GM21825 (cell line): ENCODE measurements around the gene FHIP1A.
"Not testable (repeated sequence)": the region's sequence is repeated elsewhere in the genome, so short reads cannot be mapped to it uniquely, and the experiment has no call there.

Experiments used
- ATAC-seq: cut with Tn5 transposase; IDR thresholded peaks from one replicate; pipeline ENCODE4 v1.9.1; 2021; ENCODE audit warnings: mild to moderate bottlenecking, moderate library complexity; ENCODE audit not compliant: unreplicated experiment

The FHIP1A gene

GRCh38 chr4:151408630-151409469 is at the start of gene FHIP1A:
TSS of gene FHIP1A (plus strand) at chr4:151409176. CDS start at chr4:151566260, 157,084 bp downstream.
- ATAC-seq, result peak; percentile 89

DNA sequence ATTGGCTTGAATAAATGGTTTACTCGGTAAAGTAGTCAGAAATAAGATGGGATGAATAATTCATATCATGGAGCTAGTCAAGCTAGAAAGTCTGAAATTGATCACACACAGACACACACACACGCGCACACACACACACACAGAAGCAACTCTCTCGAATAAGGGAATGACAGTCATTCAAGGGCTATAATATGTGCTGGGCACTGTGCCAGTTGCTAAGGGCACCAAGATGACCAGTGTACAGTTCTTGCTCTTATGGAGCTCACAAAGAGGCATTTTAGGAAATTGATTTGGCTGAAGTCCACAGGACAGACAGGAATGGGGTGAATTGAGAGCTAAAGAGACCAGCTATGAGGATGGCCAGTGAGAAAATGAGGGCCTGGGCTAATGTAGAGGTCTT is 49.4 kb upstream of the FHIP1A start:
- ATAC-seq, result no peak

DNA sequence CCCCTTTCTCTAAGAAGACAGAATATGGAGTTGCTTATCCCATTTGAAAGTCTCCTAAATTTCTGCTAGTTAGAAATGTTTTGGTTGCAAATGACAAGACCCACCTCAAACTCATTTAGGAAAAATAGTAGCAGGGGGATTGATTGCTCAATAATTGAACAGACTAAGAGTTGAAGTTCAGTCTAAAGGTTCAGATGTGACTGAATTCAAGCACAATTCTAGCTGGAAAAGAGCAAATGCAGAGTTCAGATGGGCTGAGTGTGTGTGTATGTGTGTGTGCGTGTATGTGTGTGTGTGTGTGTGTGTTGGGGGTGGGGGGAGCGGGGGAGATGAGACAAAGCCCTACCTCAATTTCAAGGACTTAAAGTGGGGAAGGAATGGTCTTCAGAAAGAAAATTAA is 47.9 kb upstream of the FHIP1A start:
- ATAC-seq, result no peak

- no peak for ATAC-seq
Observed at GRCh38 chr4:151361966-151362365, 47.0 kb upstream of the FHIP1A start.

DNA sequence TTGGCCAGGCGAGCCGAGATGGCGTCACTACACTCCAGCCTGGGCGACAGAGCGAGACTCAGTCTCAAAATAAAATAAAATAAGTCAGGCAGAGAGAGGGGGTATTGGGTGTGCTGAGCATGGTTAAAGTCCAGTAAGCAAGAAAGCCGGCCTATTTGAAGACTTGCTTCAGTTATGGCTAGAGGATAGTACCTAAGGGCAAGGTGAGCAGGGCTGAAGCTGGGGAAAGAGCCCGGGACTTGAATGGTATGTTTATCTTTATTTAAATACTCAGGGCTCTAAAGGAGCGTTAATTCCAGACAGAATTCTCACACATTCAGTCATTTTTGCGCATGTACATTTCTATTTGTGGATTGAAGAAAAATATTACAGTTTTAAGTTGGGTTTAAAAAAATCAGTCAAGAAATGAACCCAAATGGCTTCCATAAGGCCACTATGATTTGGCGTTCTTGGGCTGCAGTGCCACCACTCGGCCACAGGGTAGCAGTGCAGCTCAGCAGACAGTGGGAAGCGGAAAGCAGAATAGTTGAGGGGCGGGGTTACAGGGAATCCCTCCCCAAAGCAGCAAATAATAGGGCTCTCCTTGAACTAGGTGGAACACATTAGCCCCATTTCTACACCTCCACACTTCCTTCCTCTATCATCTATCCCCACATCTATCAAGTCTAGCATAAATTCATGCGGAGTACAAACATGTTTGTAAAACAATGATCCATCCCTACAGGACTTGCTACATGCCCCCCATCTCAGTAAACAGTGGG is 46.4 kb upstream of the FHIP1A start:
- ATAC-seq, result peak; percentile 98

DNA sequence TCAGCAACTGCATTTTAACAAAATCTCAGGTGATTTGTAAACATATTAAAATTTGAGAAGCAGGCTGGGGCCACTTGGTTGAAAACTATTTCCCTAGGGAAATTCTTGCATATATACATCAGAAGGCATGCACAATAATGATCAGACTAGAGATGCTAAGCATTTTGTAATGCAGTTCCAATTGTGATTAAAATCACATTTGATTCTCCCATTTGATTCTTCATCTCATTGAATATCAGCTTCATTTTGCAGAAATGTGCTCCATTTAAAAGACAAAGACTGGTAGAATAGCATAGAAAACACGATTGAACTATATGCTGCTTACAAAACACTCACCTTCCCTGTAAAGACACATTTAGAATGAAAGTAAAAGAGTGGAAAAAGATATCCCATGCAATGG is 32.4 kb upstream of the FHIP1A start:
- no peak for ATAC-seq

- ATAC-seq, result no peak
Observed at GRCh38 chr4:151389311-151389710, 19.7 kb upstream of the FHIP1A start.

DNA sequence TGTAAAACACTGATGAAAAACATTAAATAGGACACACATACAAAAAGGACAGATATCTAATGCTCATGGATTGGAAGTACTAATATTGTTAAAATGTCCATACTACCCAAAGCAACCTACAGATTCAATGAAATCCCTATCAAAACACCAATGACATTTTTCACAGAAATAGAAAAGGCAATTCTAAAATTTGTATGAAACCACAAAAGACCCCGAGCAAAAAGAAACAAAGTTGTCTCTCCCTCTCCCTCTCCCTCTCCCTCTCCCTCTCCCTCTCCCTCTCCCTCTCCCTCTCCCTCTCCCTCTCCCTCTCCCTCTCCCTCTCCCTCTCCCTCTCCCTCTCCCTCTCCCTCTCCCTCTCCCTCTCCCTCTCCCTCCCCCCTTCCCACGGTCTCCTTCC is 19.2 kb upstream of the FHIP1A start:
- ATAC-seq, result not testable (repeated sequence)

GRCh38 chr4:151395873-151396272 is 13.1 kb upstream of the FHIP1A start:
- ATAC-seq, result no peak

DNA sequence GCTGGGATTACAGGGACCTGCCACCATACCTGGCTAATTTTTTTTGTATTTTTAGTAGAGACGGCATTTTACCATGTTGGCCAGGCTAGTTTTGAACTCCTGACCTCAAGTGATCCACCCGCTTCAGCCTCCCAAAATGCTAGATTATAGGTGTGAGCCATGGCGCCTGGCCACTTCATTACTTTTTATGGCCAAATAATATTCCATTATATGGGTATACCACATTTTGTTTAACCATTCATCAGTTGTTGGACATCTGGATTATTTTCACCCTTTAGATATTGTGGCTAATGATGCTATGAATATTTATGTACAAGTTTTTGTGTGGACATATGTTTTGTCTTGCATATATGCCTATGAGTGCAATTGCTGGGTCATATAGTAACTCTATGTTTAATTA is 8.6 kb upstream of the FHIP1A start:
- ATAC-seq, result no peak

DNA sequence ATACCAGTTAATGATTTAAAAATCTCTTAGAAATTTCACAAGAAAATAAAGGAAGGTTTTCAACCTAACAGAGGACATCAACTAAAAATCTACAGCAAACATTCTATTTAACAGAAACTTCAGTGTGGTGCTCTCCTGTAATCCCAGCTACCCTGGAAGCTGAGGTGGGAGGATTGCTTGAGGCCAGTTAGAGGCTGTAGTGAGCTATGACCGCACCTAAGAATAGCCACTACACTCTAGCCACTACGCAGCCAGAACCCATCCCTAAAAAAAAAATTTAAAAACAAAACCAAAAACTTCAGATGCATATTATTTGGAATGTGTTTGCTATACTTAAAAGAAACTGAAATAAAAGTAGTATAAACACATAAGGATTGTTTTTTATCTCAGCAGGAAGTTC is 7.2 kb upstream of the FHIP1A start:
- ATAC-seq, result no peak

DNA sequence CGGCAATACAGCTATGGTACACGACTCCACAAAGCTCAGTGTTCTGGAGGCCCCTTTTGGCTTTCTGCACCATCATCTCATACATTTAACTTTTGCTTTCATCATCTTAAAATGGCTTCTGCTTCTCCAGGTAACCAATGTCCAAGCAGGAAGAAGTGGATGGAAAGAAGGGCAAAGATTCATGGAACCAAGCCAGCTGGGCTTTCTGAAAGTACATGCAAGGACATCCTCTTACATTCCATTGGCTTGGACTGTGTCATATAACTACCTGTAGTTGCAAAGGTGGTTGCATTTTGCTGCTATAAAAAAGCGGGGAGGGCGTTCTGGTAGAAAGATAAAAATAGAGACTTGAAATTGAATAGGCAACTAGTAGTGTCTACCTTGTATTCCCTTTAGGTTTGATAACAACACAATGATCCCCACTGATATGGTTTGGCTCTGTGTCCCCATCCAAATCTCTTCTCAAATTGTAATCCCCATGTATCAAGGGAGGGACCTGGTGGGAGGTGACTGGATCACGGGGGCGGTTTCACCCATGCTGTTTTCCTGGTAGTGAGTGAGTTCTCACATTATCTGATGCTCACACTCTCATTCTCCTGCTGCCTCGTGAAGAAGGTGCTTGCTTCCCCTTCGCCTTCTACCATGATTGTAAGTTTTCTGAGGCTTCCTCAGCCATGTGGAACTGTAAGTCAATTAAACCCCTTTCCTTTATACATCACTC is 6.7 kb upstream of the FHIP1A start:
- ATAC-seq, result no peak

DNA sequence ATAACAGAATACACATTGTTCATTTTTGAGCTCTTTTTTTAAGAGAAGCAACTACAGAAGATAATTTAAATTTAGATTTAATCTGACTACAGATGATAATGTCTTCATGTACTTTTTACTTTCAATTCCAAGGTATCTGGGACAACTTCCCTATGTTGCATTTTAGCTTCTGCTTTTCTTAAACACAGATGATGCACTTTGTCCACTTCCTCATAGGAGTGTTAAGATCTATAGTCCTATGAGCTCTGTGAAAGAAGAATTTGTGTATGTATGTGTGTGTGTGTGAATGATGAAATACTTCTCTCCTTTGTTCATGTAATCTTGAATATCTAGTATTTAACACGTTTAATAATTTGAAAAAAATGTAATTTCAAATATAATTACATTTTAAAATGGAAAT is 5.3 kb upstream of the FHIP1A start:
- no peak for ATAC-seq

- ATAC-seq, result not testable (repeated sequence)
Observed at GRCh38 chr4:151404802-151405201, 4.2 kb upstream of the FHIP1A start.

DNA sequence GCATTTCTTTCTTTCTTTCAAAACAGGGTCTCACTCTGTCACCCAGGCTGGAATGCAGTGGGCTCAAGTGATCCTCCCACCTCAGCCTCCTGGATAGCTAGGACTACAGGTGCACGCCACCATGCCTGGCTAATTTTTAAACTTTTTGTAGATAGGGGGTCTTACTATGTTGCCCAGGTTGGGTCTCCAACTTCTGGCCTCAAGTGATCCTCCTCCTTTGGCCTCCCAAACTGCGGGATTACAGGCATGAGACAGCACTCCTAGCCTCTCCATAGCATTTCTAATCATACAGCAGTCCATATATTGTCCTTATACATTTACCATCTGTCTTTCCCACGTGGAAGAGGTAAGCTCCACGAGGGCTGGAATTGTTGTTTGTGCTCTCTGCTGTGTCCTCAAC is 2.0 kb upstream of the FHIP1A start:
- no peak for ATAC-seq

DNA sequence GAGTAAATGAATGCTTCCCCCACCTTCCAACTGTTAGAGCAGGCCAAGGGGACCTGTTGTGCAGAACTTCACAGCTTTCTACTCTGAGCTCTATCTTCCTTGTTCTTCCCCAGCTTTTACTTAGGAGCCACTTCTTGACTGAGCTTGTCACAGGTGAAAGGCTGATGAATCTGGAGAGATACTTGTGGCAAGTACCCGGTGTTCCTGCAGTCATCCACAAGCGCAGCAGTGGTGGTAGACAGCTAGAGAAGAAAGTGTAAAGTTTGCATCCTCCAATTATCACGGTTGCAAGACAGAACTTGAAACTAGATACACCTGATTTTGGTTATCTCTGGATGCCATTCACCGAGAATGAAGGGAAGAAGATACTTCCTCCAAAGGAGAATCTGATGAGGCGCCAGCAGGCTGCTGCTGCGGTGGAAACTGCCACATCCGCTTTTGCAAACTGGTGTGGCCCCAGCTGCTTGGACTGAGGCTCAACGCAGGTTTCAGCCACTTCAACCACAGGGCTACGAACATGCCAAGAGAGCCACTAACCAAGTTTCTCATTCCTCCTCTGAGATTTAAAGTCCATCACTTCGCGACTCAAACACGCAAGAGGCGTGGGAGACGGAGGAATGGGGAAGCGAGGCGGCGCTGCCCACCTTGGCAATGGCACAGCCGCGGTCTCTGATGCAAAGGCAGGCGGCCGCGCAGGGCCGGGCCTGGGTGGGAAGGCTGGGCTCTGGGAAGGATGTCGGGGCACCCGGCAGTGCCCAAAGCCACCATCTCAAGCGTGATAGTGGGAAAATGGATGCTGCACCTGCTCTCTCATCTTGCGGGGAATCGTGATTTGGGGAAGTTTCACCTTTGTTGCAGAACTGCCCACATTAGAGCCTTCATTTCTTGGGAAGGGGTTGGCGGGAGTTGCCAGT is 1.3 kb upstream of the FHIP1A start:
- ATAC-seq, result peak; percentile 88

DNA sequence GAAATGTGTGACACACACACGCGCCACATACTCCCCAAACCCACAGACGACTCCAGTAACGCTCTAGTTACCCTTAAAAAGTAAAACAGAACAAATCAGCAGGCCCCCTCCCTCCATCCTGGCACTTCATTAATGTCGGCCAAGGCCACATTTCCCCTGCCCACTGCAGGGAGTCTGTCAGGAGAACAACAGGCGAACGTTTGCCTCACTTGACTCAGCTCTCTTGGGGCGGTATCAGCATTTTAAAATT is 671 bp upstream of the FHIP1A start:
- peak; percentile 1 for ATAC-seq

DNA sequence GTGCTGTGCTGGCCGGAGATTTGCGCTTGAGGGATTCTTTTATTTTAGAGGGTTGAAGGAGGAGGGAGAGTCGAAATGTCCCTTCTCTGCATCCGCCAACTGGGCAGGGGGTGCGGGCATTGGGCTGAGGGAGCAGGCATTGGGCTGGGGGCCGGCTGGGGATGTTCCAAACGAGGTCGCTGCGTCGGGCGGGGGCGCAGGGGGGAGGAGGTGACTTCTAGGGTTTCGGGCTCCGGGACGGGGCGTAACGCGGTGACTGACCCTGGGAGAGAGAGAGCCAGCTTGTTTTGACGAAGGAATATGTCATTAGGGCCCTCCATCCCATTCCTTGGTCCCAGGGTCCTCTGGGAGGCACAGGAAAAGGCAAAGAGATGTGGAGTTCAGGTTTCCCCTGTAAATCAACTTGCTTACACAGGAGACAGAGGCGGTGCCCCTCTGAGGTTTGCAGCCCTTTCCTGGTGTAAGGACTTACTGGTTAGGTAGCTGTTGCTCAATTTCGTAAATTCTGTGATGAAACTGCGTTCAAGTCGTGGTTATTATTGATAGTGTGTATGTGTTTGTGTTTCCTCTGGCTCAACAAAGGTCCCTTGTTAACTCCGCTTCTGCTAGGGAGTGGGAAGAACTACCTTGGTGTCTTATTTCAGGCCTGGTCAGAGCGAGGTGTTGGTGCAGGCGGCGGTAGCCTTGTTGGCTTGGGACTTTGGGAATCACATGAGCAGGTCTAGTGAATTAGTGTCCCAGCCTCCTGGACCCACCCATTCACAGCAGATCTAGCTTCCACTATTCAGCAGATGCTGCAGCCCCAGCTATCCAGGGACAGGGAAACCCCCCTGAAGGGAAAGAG is 716 bp downstream of the FHIP1A start:
- no peak for ATAC-seq

DNA sequence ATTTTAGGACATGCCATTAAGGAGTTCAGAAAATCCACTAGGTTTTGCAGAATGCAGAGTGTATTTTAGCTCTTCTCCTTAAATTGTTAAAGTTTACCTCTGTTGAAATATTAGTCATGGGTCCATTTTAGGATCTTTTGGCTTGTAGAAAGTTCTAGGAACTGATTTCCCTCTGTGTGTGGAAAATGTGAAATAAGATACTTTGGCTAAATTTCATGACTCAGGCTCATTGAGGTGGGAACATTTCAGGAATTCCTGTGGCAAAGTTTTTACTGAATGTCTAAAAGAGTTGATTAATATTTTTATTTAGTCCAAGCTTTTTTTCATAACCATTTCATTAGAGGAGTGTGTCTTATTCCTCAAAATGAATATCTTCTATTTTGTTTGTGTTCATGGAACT is 7.0 kb downstream of the FHIP1A start:
- ATAC-seq, result no peak

- ATAC-seq, result no peak
Observed at GRCh38 chr4:151417164-151417571, 8.2 kb downstream of the FHIP1A start.
